DOHH2 (cell line): ENCODE measurements around the gene CLCA2.

ENCODE experiments used
- CTCF ChIP-seq: fragments of 200-600 bp; sonication (generic); IDR thresholded peaks from one replicate; pipeline ENCODE4 v1.5.1; 2014; ENCODE audit warnings: antibody characterized with exemption, mild to moderate bottlenecking, low read depth, low read length; ENCODE audit not compliant: poor library complexity, severe bottlenecking
- EZH2phosphoT487 ChIP-seq: fragments of 200-600 bp; sonication (generic); IDR thresholded peaks from 2 replicates; pipeline ENCODE4 v1.6.1; 2017; ENCODE audit warnings: borderline replicate concordance, mild to moderate bottlenecking, antibody characterized with exemption, low read length, moderate library complexity, mixed read lengths

- TF ChIP-seq CTCF (no peak), EZH2phosphoT487 (no peak)
Observed at GRCh38 chr1:86505564-86505902, 81.6 kb downstream of the CLCA2 start.
